Spleen (tissue), 11 donors: Measurements from ENCODE around the gene HES3. TPM values are rescaled to one million over a fixed set of nuclear protein-coding genes. Genes with fewer than 3 reads are reported as not detected.
A peak's percentile ranks its signal among the peaks of the same experiment; 100 is the strongest.

Experiments used
- DNase-seq: peaks from one replicate; pipeline ENCODE4 v3.0.0-alpha.2; 2020
- H3K27ac ChIP-seq, 8 donors: fragments of 200-600 bp; sonication (generic) in 7 of 8; 1 replicate in 4 of 8; 2 replicates in 4 of 8; pipeline versions ENCODE4 v1.5.0 to v1.8.0; 2016 to 2021; ENCODE audit warnings: inconsistent platforms in 4 of 8, mild to moderate bottlenecking in 4 of 8, moderate library complexity in 1 of 8
- H3K27me3 ChIP-seq, 7 donors: fragments of 200-600 bp; sonication (generic) in 6 of 7; replicated peaks in 1 of 7; 1 replicate in 4 of 7; 2 replicates in 3 of 7; pipeline versions ENCODE4 v1.5.0 to v1.8.0; 2016 to 2021; ENCODE audit warnings: inconsistent platforms in 3 of 7, mild to moderate bottlenecking in 1 of 7
- H3K36me3 ChIP-seq, 6 donors: fragments of 200-600 bp; sonication (generic) in 5 of 6; 1 replicate in 4 of 6; 2 replicates in 2 of 6; pipeline versions ENCODE4 v1.5.0 to v1.8.0; 2016 to 2021; ENCODE audit warnings: inconsistent platforms in 2 of 6
- H3K4me1 ChIP-seq, 6 donors: fragments of 200-600 bp; sonication (generic) in 5 of 6; 1 replicate in 3 of 6; 2 replicates in 3 of 6; pipeline versions ENCODE4 v1.5.0 to v1.8.0; 2016 to 2021; ENCODE audit warnings: inconsistent platforms in 3 of 6
- H3K4me3 ChIP-seq, 8 donors: fragments of 200-600 bp; sonication (generic) in 7 of 8; 1 replicate in 4 of 8; 2 replicates in 4 of 8; pipeline versions ENCODE4 v1.5.0 to v1.8.0; 2016 to 2021; ENCODE audit warnings: inconsistent platforms in 4 of 8, mild to moderate bottlenecking in 4 of 8, moderate library complexity in 2 of 8
- H3K9me3 ChIP-seq, 8 donors: fragments of 200-600 bp; sonication (generic) in 7 of 8; 1 replicate in 4 of 8; 2 replicates in 4 of 8; pipeline versions ENCODE4 v1.5.0 to v1.8.0; 2016 to 2021; ENCODE audit warnings: inconsistent platforms in 4 of 8
- CTCF ChIP-seq, 11 experiments: fragments of 200-600 bp in 7 of 11; fragments of 450-650 bp in 4 of 11; sonication (generic) in 4 of 11; IDR thresholded peaks in 8 of 11; conservative IDR thresholded peaks in 3 of 11; 1 replicate in 7 of 11; 2 replicates in 4 of 11; pipeline versions ENCODE4 v1.4.0 to v1.8.0; 2016 to 2021; ENCODE audit warnings: antibody characterized with exemption in 11 of 11, inconsistent platforms in 4 of 11, mild to moderate bottlenecking in 1 of 11
- POLR2A ChIP-seq, 3 donors: fragments of 450-650 bp; IDR thresholded peaks; one replicate each; pipeline ENCODE4 v1.5.1; 2017; ENCODE audit warnings: antibody characterized with exemption in 3 of 3, mild to moderate bottlenecking in 1 of 3
- POLR2AphosphoS5 ChIP-seq, 3 donors: sonication (generic); formaldehyde crosslinking; IDR thresholded peaks; one replicate each; pipeline ENCODE4 v1.5.1; 2017; ENCODE audit warnings: antibody characterized with exemption in 3 of 3
- WGBS, 5 donors: extraction: QIAGEN DNeasy Blood & Tissue Kit in 3 of 5; methylation state at CpG; one replicate each; pipeline versions ENCODE4 v1.1.5 to v1.1.7; 2013 to 2018; 5-methylcytosine and 5-hydroxymethylcytosine counted together
- intact Hi-C: fragments of 100-400 bp; cut with DNase I; formaldehyde crosslinking; loops from one replicate; pipeline ENCODE4 v1.15.0; 2023; ENCODE audit warnings: low total_unique reads
- polyA plus RNA-seq, 3 donors: library from polyadenylated mRNA; stranded (reverse); fragments of 200-250 nt; gene quantifications; one replicate each; pipeline ENCODE4 v1.2.1, GENCODE V29; 2013
- total RNA-seq, 7 donors: library from RNA; depleted of rRNA in 3 of 7; stranded (reverse); fragments of >200 nt in 3 of 7; fragmentation: NEBNext Ultra II Directional in 4 of 7; extraction: Animal tissue kit (Norgen Biotek cat#: 25700) in 4 of 7; gene quantifications; one replicate each; pipeline versions ENCODE4 v1.1.0 to v1.2.1, GENCODE V29; 2016 to 2021
- donor health status: healthy with polysubstance abuse.
- donor health status: DM: no; HTN: no; CAD: no; lungs with moderate emphysema.
- donor health status: DM: no; HTN: no; CAD: no.
- donor health status: Bipolar disorder and iron deficiency.
- donor health status: healthy.
- donor health status: DM: no; HTN: no; CAD: no.
- donor health status: DM: yes; HTN: yes; CAD: no.

HES3 gene
- total and polyA plus RNA-seq, 10 donors, result not detected

- H3K9me3 ChIP-seq, result no peaks in the 10 kb centered on the region
- peaks cover 0 to 51% (median 18%) of the 10 kb centered on the region in 7 donors for H3K27me3 ChIP-seq
- H3K4me1 ChIP-seq, result peaks cover 15 to 57% (median 33%) of the 10 kb centered on the region in 6 donors
- intact Hi-C loops, result no loop called here
- H3K27ac ChIP-seq, result peak overlapping the region in 6 of 8 donors; percentile 62 to 82 (median 73)
- 80 to 87% (median 83%) methylated on average over 11 to 13 of the region's 13 CpGs for WGBS, 5 donors
- DNase-seq, result no peak
- no peak for TF ChIP-seq POLR2A (IDR thresholded peaks at IDR 0.05)
- TF ChIP-seq CTCF (IDR thresholded peaks at IDR 0.05 in 8 of 11, conservative IDR thresholded peaks at IDR 0.05 in 3 of 11), result no peak
- no peak for TF ChIP-seq POLR2AphosphoS5 (IDR thresholded peaks at IDR 0.05)
- peaks cover 0 to 5% (median 0%) of the 10 kb centered on the region in 6 donors for H3K36me3 ChIP-seq
- no peak overlapping the region for H3K4me3 ChIP-seq
These were observed 12.7 kb downstream of the HES3 start for GRCh38 chr1:6256645-6257044.

- intact Hi-C loops, result no loop called here
- 64 to 81% (median 73%) methylated on average over 8 of the region's 8 CpGs for WGBS, 5 donors
- peaks cover 0 to 5% (median 0%) of the 10 kb centered on the region in 6 donors for H3K36me3 ChIP-seq
- no peaks in the 10 kb centered on the region for H3K9me3 ChIP-seq
- H3K4me3 ChIP-seq, result no peak overlapping the region
- peaks cover 0 to 51% (median 24%) of the 10 kb centered on the region in 7 donors for H3K27me3 ChIP-seq
- H3K27ac ChIP-seq, result peak overlapping the region in 7 of 8 donors; percentile 48 to 82 (median 70)
- peak; percentile 86 for DNase-seq
- TF ChIP-seq POLR2AphosphoS5 (IDR thresholded peaks at IDR 0.05) (peak; percentile 80 to 88 (median 80)), CTCF (IDR thresholded peaks at IDR 0.05 in 8 of 11, conservative IDR thresholded peaks at IDR 0.05 in 3 of 11) (no peak)
- peaks cover 15 to 66% (median 37%) of the 10 kb centered on the region in 6 donors for H3K4me1 ChIP-seq
These were observed 13.6 kb downstream of the HES3 start for GRCh38 chr1:6257541-6258069.

- Histone ChIP-seq H3K9me3 (no peaks in the 10 kb centered on the region), H3K27ac (peak overlapping the region in 5 of 8 donors; percentile 67 to 82 (median 76)), H3K36me3 (peaks cover 0 to 2% (median 0%) of the 10 kb centered on the region in 6 donors), H3K27me3 (peaks cover 0 to 60% (median 24%) of the 10 kb centered on the region in 7 donors), H3K4me1 (peaks cover 15 to 67% (median 41%) of the 10 kb centered on the region in 6 donors), H3K4me3 (no peak overlapping the region)
- intact Hi-C loops, result no loop called here
- WGBS, 5 donors, result 61 to 81% (median 73%) methylated on average over 4 to 10 of the region's 10 CpGs
- DNase-seq, result no peak
- TF ChIP-seq POLR2A (IDR thresholded peaks at IDR 0.05) (no peak), POLR2AphosphoS5 (IDR thresholded peaks at IDR 0.05) (no peak), CTCF (IDR thresholded peaks at IDR 0.05 in 8 of 11, conservative IDR thresholded peaks at IDR 0.05 in 3 of 11) (no peak)
These were observed 14.7 kb downstream of the HES3 start for GRCh38 chr1:6258675-6259074.

- intact Hi-C loops, result no loop called here
- peaks cover 15 to 60% (median 43%) of the 10 kb centered on the region in 6 donors for H3K4me1 ChIP-seq
- H3K4me3 ChIP-seq, result peak overlapping the region; percentile 55 to 85 (median 70)
- DNase-seq, result peak; percentile 90
- 5 to 22% (median 10%) methylated on average over 14 to 46 of the region's 46 CpGs for WGBS, 5 donors
- TF ChIP-seq POLR2A (IDR thresholded peaks at IDR 0.05) (no peak), POLR2AphosphoS5 (IDR thresholded peaks at IDR 0.05) (peak in 2 of 3 donors; percentile 49 to 65)
- H3K27ac ChIP-seq, result peak overlapping the region in 6 of 8 donors; percentile 70 to 80 (median 77)
- no peaks in the 10 kb centered on the region for H3K36me3 ChIP-seq
- peaks cover 0 to 62% (median 24%) of the 10 kb centered on the region in 7 donors for H3K27me3 ChIP-seq
- no peaks in the 10 kb centered on the region for H3K9me3 ChIP-seq
These were observed 15.7 kb downstream of the HES3 start for GRCh38 chr1:6259491-6260362.
